Measurements from ENCODE around the gene ACOX3.

Gene ACOX3

DNA sequence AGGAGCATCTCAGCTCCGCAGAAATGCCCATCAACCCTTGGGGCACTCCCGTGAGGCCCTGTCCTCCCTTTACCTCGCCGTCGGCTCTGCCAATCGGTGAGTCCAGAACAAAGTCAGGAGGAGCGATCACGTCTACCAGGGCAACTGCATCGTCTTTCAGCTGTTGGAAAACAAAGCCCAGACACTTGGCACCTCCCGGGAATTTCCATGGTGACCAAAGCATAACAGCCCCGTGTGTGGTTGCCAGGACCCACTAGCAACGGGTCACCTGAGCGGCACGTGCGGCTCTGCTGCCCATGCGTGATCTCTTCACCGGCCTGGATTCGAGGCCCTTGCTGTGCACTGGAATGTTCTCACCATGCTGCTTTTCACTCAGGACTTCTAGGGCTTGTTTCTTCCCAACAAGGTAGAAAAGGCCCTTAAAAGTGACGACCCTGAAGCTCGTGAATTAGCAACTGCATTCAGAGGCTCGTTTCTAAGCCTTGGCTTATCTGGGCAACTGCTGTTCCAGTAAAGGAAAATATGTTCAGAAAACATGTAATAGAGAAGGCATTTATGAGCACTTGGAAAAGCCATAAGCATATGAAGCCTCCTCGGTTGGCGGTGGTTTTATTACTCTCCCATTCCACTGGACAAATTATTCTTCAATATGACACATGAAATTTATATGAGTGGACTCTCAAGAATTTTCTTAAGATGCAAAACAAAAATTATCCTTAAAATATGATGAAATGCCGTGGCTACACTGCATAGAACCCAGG is 69.5 kb downstream of the ACOX3 start:
- FAIRE-seq = no peak

DNA sequence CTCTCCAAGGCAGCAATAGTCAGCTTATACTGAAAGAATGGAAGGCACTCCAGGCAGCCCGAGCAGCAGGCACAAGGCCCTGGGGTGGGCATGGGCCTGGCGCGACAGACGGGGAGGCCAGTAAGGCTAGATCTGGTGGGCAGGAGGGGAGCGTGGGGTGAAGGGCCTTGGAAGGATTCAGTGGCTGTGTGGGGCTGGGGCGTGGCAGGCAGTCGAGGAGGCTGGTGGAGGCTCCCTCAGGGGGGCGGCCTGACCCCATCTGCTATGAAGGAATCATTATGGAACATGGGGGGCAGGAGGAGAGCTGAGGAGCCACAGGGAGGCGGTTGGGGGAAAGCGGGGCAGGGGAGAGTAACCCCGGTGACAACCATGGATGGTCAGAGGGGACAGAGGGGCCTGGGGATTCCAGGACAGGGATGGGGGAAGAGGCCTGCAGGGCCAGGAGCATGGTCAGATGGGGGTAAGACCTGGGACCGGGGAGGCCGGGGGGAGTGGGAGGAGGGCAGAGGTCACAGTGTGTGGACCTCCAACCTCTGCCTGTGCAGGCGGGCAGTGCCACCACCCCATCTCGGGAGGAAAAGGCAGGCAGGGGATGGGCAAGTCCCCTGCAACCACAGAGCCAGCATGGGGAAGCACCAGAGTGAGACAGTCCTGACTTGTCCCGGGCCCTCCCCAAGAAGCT is 70.3 kb downstream of the ACOX3 start:
- no peak for FAIRE-seq

DNA sequence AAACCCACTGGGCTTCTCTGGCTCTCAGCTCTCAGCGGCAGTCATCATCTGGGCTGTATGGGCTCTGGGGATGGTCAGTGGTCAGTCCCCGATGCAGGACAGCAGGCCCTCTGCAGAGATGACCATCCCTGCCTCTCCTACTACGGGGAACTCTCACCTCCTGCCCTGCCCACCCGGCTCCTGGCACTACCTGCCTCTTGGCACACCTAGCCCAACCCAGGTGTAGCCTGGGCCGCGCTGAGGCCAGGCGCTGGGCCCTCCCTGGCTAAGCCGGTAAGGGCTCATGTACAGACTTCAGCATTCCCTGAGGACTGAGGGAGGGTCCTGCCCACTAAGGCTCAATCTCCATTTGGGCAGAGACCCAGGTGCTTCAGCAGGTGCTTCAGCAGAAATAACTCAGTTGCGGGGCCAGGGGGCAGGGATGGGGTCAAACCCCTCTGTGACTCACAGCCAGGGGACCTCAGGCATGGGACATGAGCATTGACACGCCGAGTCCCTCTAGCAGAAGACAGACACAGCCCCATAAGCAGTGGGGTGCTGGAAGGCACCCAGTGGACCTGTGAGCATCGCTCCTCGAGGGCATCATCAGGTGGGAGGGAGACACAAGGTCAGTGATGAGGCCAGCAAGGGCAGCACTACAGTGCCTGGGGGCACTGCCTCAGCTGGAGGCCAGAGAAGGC is 71.0 kb downstream of the ACOX3 start:
- FAIRE-seq = no peak

DNA sequence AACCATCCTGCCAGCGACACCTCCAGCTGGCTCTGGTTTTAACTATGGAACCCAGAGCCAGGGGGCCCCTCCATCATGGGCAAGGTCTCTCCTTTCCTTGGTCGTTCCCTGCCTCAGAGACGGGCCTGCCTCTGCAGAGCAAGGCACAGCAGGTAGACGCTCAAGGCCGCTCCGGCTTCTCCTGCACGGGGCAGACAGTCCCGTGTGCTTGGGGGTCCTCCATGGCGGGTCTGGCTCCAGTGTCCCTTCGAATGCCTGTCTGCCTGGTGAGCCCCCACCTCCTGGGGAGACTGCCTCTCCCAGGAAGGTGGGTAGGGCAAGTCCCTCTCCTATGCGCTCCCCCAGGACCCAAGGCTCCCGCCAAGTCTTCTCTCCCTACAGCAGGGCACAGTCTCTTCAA is 71.5 kb downstream of the ACOX3 start:
- no peak for FAIRE-seq

DNA sequence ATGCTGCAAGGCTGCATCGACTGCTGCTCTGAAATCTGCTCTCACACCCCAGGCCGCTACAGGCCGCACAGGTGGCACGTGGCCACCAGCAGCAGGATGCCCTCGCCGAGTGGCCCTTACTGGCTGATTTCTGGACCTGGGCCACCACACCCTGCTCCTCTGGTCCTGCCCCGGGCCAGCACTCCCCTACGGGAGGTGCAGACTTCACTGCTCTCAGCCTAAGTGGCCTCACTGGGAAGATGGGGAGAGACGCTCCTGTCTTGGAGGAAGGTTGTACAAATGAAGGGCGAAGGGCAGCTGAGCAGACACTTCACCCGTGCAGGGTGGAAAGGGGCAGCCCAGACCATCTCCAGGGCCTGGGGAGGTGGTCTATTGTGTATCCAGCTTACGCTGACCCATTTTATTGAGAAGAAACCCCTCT is 72.5 kb downstream of the ACOX3 start:
- FAIRE-seq = no peak

DNA sequence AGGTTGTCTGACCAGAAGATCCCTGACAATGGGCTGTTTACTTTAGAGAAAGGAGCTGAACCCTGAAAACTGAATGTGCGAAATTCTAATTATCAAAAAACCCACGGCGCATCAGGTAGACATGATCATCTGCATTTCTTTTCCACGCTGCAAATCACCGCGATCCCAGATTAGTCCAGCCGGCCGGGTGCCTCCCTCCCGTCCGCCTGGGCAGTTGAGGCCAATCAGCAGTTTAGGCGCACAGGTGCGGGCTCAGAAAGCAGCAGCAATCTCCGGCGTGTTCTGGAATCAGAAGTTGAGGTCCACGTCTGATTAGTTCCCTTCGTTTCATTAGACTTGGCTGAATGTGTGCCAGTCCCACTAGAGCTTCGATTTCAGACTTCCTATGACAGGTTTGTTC is 73.9 kb downstream of the ACOX3 start:
- no peak for FAIRE-seq

DNA sequence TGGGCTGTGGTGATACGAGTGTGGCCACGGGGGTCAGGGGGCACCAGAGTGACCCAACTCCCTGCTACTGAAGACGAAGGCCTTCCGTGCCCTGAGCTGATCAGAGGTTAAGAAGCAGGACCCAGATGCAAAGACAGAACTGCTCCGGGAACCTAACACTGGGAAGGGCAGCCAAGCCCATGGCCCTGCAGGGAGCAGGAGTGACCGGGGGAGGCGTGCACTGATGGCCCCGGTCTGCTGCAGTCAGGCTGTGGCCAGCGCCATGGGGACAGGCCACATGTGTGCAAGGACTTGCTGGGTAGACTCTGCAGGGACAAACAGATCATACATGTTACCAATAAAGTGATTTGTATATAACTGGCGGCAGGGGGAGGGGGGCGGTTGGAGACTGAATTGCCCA is 74.6 kb downstream of the ACOX3 start:
- no peak for FAIRE-seq

DNA sequence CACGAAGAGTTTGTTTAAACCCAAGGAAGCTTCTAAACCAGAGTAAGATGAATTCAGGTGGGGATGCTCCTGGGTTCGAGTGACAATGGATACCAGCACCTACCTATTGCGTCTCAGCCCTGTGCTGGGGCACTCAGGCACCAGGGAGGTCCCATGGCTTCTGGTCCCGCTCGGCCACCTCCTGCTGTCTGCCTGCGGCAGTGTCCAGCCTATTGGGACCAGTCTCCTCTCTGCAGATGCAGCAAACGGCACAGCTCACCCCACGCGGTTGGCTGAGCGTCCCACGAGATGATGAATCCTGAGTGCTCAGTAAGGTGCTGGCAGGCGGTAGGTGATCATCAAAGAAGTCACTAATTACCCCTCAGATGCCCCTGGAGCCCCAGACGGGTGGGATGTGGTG is 75.2 kb downstream of the ACOX3 start:
- no peak for FAIRE-seq

DNA sequence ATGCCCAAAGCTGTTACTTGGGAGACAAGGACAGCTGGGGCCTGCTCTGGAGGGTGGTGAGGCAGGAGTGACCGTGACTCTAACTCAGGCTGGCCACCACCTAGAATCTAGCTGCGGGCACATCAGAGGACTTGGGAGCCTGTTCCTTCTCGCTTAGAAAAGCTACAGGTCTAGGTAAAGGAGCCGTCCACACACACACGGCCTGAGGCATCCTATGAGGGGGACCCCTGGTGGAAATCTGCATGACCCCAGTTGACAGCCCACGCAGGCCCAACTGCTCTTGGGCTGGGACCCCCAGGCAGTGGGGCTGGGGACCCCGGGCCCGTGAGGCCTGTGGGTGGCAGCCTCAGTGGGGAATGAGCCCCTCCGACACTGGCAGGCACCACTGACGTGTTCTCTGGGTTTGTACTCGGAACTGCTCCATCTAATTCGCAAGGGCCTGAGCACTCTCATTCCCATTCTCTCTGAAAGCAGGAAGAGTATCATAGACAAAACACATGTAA is 75.6 kb downstream of the ACOX3 start:
- FAIRE-seq = no peak

DNA sequence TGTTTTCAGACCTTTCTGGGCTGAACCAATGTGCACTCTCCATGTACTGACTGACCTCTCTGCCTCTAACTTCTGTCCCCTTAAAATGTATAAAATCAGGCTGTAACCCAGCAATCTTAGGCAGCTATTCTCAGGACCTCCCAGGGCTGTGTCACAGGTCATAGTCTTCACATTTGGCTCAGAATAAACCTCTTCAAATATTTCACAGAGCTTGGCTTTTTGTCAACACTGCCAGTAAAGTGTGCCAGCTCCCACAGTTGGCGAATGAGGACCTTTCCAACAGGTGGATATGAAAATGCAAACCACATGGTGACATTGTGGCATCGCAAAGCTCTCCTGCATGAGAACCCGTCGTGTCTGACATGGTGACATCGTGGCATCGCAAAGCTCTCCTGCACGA is 76.4 kb downstream of the ACOX3 start:
- no peak for FAIRE-seq

DNA sequence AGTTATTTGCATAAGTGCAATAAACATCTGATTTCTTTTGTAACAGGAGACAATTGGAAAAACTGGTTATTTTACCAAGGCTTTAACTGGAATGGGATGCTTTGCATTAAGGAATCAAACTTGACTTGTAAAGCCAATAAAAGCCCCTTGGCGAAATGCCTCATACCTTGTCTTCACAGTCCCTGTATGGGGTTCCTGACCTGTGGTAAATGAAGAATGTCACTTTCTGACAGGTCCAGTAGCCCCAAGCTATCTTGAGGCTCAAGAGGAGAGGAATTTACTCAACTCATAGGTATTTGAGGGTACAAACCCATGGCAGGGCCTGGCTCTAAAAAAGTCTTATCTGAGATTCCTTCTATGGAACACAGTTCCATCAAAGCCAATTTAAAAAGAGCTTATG is 78.0 kb downstream of the ACOX3 start:
- FAIRE-seq = no peak

DNA sequence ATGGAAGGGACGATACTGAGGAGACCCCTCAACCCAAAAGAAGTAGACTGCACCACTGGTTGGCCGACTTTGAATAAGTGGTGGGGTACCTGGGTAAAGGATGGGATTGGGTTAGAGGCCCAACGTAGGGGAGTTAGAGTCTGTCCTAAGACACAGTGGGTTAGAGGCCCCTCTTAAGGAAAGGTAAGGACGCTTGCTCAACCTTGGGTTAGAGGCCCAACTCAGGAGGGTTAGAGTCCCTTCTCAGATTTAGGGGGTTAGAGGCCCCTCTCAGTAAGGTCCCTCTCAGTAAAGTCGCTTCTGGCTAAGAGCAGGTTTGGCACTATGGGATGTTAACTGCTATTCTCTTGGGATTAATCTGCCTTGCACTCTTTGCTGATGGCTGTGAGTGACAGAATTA is 81.3 kb downstream of the ACOX3 start:
- no peak for FAIRE-seq

DNA sequence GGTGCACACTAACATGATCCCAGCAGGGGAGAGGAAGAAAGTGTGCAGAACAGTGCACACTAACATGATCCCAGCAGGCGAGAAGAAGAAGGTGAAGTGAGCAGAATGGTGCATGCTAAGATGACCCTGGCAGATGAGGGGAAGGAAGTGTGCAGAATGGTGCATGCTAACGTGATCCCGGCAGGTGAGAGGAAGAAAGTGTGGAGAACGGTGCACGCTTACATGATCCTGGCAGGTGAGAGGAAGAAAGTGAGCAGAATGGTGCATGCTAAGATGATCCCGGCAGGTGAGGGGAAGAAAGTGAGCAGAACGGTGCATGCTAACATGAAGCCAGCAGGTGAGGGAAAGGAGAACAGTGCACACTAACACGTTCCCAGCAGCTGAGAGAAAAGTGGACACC is 83.7 kb downstream of the ACOX3 start:
- no peak for FAIRE-seq

DNA sequence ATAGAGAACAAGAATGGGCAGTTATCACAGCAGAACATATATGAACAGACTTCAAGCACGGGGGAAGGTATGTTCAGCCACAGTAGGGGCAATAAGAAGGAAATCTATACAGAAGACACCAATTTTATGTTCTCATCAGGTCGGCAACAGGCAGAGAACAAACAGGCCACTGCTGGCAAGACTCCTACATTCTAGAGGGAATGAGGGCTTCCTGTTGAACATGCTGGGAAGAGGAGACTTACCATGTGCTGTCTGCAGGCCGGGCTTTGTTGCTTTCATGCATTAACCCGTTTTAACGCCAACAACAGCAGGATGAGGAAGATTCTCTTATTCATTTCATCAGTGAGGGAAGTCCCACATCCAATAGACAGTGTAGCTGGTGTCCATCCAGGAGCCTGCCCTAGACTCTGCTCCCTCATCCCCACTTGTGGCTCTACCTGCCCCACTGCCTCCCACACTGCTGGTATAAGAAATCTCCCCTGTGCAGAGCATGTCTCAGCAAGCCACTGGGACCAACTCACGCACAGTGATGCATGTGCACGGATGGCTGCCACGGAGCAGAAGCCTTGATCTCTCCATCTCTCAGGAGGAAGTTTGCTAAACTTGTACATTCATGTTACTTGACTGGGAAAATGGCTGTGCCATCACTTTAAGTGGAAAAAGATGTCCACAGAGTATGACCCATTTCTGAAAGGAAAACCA is 84.5 kb downstream of the ACOX3 start:
- FAIRE-seq = no peak

DNA sequence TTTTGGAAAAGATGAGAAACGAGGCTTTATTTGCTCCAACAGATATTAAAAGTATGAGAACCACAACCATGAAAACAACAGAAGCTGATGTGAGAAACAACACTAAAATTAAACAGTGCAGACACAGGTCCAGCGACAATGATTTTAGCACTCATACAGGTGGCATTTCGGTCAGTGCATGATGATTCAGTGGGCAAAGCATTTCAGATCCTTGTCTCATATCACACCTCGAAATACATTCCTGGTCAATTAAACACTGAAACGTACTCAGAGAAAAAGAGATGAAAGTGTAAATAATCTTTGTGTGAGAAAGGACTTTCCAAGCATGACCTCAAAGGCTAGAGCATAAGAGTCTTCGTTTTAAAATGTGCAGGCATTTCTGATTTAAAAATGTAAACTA is 85.2 kb downstream of the ACOX3 start:
- no peak for FAIRE-seq

DNA sequence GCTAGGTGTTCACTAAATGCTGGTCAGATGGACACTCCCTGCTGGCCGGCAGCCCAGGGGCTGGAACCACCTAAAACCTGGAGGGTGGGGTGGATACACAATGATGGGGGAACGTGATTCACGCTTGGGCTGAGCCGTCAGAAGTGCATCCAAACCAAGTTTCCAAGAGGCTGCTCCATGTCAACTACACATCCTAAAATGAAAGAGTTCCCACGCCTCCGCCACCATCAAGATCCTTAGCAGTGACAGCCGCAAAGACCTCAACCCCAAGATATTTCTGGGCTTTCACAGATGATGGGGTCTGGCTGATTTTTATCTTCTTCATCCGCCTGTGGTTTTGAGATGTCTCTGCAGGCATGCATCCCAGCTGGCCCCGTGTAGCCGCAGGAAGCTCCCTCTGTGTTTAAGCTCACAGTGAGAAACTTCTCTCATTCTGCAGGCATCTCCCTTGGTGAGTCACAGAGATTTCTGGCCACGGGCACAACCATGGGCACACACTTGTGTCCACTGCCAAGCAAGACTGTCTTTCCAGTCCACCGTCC is 86.5 kb downstream of the ACOX3 start:
- FAIRE-seq = no peak

DNA sequence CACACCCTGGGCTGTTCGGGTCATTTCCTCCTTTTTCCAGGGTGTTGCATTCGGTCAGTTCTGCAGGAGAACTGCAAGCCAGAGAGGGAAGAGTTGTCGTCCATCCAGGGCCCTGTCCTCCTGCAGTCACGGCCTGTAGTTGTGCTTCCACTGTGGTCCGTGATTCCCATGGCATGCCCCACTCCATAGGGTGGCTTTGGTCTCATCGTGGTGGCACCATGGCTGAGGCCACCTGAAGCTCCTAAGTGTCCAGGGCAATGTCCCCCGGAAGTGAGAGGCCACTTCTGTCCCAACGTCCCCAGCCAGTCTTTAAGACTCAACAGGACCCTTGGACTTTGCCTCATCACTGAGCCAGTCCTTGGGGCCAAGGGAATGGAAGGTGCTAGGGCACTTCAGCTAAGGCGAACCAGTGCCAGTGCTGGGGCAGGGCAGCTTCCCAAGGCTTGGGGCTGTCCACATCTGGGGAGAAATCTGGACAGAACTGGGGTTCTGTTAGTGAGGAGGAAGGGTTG is 87.3 kb downstream of the ACOX3 start:
- no peak for FAIRE-seq

DNA sequence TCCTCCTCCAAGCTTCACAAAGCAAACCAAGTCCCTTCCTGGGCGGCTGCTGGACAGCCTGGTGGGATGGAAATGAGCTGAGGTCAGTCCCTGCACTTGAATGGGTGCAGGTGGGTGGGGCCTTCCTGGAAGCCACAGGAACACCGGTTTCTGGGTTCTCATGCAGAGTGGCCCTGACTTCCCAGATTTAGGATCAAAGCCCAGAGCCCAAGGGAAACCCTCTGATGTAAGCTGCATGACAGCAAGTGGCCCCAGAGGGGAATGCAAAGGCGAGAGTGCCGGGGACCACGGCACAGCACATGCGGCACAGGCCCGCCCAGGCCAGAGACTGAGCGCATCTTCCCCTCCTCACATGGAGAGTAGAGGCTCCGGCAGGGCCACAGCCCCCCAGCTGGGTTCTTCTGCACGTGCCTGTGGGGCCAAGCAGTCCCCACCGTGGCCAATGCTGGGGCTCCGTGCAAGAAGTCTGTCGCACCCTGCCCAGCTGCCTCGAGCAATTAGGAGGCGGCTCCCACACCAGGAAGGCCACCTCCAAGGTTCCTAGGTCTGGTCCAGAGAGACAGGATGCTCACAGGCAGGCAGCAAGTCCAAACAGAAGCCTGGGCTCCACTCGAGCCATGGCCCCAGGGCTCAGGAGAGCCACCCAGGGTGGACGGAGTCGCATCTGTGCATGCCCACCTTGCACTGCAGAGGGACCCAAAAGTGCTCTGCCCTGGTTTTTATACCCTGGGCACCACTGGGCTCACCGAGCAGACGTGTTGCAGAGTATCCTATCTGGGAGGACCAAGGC is 88.0 kb downstream of the ACOX3 start:
- no peak for FAIRE-seq

DNA sequence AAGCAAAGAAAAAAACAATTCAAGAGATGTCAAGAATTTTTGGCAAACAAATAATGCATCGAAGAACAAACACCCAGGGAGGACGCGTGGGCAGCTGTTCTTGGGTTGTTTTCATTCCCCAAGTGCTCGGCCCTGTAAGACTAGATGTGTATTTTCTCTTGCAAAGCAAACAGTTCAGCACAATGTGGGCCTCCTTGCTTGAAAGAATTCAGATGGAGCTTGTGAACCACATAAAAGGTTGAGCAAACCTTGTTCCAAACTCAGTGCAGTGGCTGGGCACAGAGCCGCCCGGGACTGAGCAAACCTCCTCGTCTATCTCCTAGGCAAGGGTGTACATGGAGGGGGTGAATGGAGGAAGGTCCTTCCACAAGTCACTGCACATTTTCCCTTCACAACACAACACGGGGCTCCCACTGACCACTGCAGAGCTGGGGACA is 88.6 kb downstream of the ACOX3 start:
- FAIRE-seq = no peak

DNA sequence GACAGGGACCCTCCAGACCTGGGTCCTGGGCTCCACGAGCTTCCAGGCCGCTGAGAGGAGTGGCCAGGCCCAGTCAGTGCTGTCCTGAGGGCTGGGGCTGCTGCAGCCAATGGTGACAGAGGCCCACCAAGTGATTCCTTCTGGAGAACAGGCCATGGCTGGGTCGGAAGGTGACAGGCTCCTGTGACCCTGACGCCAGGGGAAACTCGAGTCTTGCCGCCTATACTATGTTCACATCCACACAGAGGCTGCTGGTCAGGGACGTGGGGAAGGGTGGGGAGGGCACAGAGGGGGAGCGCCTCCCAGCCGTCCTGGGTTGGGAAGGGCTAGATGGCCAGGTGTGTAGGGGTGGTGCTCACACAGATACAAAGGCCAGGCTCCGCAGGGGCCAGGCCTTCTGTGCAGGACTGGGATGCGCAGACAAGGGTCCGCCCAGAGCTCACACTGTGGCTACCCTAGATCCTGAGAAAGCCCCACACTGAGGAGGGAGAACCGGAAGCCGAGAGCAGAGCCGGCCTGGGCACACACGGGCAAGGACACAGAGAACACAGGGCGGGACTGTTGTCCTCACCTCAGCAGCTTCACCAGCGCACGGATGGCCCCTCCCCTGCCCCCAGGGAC is 89.6 kb downstream of the ACOX3 start:
- FAIRE-seq = no peak

DNA sequence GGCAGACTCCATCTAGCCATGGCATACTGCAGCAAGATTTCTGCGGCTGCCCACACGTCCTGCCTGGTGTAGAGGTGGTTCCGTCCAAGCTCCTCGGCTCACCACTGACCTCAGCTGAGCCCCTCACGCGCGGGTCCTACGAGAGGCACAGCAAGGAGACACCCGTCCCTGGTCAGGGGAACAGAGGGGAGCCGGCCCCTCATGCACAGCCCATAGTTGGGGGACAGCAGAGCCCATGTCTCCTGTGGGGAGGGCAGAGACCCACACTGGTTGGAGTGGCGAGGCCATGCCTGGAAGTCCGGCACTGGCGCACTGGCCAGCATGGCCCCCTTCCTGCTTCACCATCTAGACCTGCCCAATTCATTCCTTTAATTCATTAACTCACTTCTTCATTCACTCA is 90.2 kb downstream of the ACOX3 start:
- no peak for FAIRE-seq

All from A204.1 (cell line).